ENCODE results near the gene MAP2K3.

DNA sequence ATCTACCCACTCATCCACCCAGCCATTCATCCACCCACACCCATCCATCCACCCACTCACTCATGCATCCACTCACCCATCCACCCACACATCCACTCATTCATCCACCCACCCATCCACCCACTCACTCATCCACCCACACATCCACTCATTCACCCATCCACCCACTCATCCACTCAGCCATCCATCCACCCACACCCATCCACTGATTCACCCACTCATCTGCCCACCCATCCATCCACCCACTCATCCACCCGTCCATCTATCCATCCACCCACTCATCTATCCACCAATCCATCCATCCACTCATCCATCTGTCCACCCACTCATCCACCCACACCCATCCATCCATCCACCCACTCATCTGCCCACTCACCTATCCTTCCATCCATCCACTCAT is 48.6 kb upstream of the MAP2K3 start:
- TF ChIP-seq NR2C2 (CRISPR knock-in tag; IDR thresholded peaks at IDR 0.05), result no peak
- no peak for TF ChIP-seq JAZF1 (CRISPR knock-in tag; IDR thresholded peaks at IDR 0.05)
- TF ChIP-seq, protein P1, sequence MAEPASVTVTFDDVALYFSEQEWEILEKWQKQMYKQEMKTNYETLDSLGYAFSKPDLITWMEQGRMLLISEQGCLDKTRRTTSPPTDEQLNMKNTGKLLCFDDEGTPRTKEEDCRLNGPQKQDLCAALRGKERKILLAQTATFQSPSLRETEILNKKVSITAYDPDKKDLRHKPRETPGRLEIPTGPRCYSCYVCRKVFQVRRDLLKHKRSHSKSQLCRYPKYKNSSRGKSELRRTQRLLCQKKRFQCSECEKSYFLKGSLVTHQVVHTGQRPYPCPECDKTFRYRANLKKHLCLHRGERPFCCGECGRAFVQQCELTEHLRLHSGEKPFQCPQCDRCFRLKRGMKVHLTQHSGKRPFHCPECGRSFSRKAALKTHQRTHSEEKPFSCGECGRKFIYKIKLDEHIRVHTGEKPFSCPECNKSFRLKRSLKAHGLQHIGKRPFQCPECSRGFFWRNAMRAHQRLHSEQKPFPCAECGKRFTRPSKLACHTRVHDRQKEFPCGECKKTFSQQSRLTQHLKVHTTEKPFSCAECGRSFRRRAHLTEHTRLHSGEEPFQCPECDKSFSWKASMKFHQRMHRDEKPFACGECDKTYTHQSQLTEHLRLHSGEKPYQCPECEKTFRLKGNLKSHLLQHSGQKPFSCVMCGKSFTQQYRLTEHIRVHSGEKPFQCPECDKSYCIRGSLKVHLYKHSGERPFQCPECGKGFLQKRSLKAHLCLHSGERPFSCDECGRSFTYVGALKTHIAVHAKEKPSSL (CRISPR knock-in tag; conservative IDR thresholded peaks at IDR 0.05), result no peak

Data from WTC11 (cell line).